Measurements from ENCODE around the gene FLOT1.

GRCh38 chr6:30770592-30770991 lies 28.1 kb upstream of the FLOT1 start:
- TF ChIP-seq CTCF (IDR thresholded peaks at IDR 0.05) = no peak
- TF ChIP-seq POLR2A (IDR thresholded peaks at IDR 0.05) = no peak
